ENCODE results near the gene MYO5A. TPM values are rescaled to one million over a fixed set of nuclear protein-coding genes. Genes with fewer than 3 reads are reported as not detected.

MYO5A gene
- total and polyA plus RNA-seq, 2 donors (not counting 1 experiment from before 2014, with no cell fraction given), result 12.2 to 44.4 TPM

DNA sequence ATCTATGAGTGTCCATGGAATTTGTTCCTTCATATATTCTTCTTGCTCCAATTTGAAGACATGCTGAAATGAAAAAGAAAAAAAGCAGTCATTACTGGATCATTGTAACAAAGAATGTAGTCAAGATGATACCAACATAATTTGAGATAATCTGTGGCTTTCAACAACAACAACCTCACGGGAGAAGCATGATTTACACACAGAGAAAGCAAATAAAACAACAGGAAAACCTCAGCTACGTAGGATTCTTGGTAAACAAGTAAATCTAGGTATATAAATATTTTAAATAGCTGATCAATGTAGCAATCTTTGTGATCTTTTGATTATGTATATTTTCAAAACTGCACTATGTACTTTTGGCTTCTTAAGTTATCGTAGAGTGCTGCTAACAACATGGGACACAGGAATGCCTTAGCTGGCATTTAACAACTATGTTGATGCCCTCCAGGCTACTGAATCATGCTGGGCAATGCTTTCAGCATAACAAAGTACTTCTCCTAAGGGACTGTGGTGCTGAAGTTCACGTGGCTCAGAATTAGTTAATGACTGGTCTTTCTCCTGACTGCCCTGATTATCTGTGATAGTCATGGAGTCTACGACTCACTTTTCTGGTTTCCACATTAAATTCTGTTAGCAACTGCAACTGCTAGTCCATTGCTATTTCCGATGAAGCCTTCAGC lies 136.5 kb downstream of the MYO5A start:
- no peaks in the 10 kb centered on the region for H3K4me1 ChIP-seq (ENCODE audit: control insufficient read depth in 2 of 2, insufficient read depth in 2 of 2, low read length in 2 of 2)
- ChIA-PET POLR2A (no interaction called here), CTCF (interaction anchor here (0.5 to 1.7 kb wide), 2 partner anchors 130 to 343 kb away, joined by 3 to 4 read pairs; no protein-coding TSS in a partner anchor)
- H2AFZ ChIP-seq (ENCODE audit: insufficient read depth, low read depth, low read length, poor library complexity, severe bottlenecking), result no peak overlapping the region
- no peak for ATAC-seq (ENCODE audit: low read depth)
- no peaks in the 10 kb centered on the region for H3K4me1 Mint-ChIP-seq
- H4K20me1 ChIP-seq (ENCODE audit: control insufficient read depth, insufficient read depth, low read length, poor library complexity, severe bottlenecking), result no peaks in the 10 kb centered on the region
- intact Hi-C loops (cut with micrococcal nuclease), result no loop called here
- no peaks in the 10 kb centered on the region for H3K27me3 Mint-ChIP-seq
- H3K9ac ChIP-seq (ENCODE audit: low read length), result no peak overlapping the region
- WGBS (ENCODE audit: insufficient coverage), result 93% methylated on average over 4 of the region's 6 CpGs
- no peak overlapping the region for H3K4me3 Mint-ChIP-seq
- H3K27ac ChIP-seq (ENCODE audit: low read length in 2 of 2), result no peak overlapping the region
- no peak overlapping the region for H3K27ac Mint-ChIP-seq
- H3K79me2 ChIP-seq (ENCODE audit: control insufficient read depth, insufficient read depth, low read length), result no peaks in the 10 kb centered on the region
- no peak for DNase-seq
- no peaks in the 10 kb centered on the region for H3K9me3 Mint-ChIP-seq (ENCODE audit: insufficient read depth)
- peaks cover 4 to 52% of the 10 kb centered on the region in 2 experiments for H3K36me3 ChIP-seq (replicated peaks in 1 of 2; ENCODE audit: control extremely low read depth in 1 of 2, control insufficient read depth in 1 of 2, extremely low read depth in 1 of 2, insufficient read depth in 2 of 2, low read length in 1 of 2)
- TF ChIP-seq, protein P1, sequence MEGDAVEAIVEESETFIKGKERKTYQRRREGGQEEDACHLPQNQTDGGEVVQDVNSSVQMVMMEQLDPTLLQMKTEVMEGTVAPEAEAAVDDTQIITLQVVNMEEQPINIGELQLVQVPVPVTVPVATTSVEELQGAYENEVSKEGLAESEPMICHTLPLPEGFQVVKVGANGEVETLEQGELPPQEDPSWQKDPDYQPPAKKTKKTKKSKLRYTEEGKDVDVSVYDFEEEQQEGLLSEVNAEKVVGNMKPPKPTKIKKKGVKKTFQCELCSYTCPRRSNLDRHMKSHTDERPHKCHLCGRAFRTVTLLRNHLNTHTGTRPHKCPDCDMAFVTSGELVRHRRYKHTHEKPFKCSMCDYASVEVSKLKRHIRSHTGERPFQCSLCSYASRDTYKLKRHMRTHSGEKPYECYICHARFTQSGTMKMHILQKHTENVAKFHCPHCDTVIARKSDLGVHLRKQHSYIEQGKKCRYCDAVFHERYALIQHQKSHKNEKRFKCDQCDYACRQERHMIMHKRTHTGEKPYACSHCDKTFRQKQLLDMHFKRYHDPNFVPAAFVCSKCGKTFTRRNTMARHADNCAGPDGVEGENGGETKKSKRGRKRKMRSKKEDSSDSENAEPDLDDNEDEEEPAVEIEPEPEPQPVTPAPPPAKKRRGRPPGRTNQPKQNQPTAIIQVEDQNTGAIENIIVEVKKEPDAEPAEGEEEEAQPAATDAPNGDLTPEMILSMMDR (IDR thresholded peaks at IDR 0.05), result no peak
- no peak for TF ChIP-seq EZH2 (IDR thresholded peaks at IDR 0.05; ENCODE audit: borderline replicate concordance, insufficient read depth, low read depth, low read length, poor library complexity, severe bottlenecking)
- H3K4me3 ChIP-seq (ENCODE audit: control extremely low read depth in 1 of 5, extremely low read depth in 1 of 5, insufficient read depth in 1 of 5, low read depth in 2 of 5, low read length in 4 of 5), result no peak overlapping the region
- H3K27me3 ChIP-seq (replicated peaks in 1 of 4; ENCODE audit: control extremely low read depth in 1 of 4, control insufficient read depth in 3 of 4, insufficient read depth in 4 of 4, low read length in 3 of 4), result no peaks in the 10 kb centered on the region
- H3K4me2 ChIP-seq (replicated peaks; ENCODE audit: low read depth, low read length, poor library complexity, severe bottlenecking), result no peak overlapping the region
- no peaks in the 10 kb centered on the region for H3K9me3 ChIP-seq (ENCODE audit: control extremely low read depth in 1 of 3, control insufficient read depth in 2 of 3, insufficient read depth in 1 of 3, low read length in 2 of 3)

DNA sequence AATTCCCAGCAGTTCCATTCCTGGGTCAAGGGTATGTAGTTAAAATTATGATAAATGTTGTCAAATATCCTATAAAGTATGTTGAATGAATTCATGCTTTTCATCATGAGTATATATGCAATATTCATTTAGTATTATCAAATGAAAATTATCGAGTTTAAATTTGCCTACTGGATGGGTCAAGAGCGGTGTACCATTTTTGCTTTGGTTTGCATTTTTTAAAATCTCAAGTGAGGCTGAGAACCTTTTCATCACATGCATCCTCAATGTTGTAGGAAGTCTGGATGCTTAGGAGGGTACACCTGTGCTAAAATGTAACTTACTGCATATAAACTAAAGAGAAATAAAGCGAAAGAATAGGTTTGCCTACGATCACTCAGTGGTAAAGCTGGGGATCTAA lies 137.6 kb downstream of the MYO5A start:
- DNase-seq (no peak), ATAC-seq (ENCODE audit: low read depth) (no peak)
- Histone ChIP-seq H3K36me3 (replicated peaks in 1 of 2; ENCODE audit: control extremely low read depth in 1 of 2, control insufficient read depth in 1 of 2, extremely low read depth in 1 of 2, insufficient read depth in 2 of 2, low read length in 1 of 2) (peaks cover 6 to 45% of the 10 kb centered on the region in 2 experiments), H3K79me2 (ENCODE audit: control insufficient read depth, insufficient read depth, low read length) (no peaks in the 10 kb centered on the region), H2AFZ (ENCODE audit: insufficient read depth, low read depth, low read length, poor library complexity, severe bottlenecking) (no peak overlapping the region), H4K20me1 (ENCODE audit: control insufficient read depth, insufficient read depth, low read length, poor library complexity, severe bottlenecking) (no peaks in the 10 kb centered on the region), H3K4me1 (ENCODE audit: control insufficient read depth in 2 of 2, insufficient read depth in 2 of 2, low read length in 2 of 2) (no peaks in the 10 kb centered on the region), H3K4me2 (replicated peaks; ENCODE audit: low read depth, low read length, poor library complexity, severe bottlenecking) (no peak overlapping the region), H3K9ac (ENCODE audit: low read length) (no peak overlapping the region), H3K27me3 (replicated peaks in 1 of 4; ENCODE audit: control extremely low read depth in 1 of 4, control insufficient read depth in 3 of 4, insufficient read depth in 4 of 4, low read length in 3 of 4) (no peaks in the 10 kb centered on the region), H3K27ac (ENCODE audit: low read length in 2 of 2) (no peak overlapping the region), H3K9me3 (ENCODE audit: control extremely low read depth in 1 of 3, control insufficient read depth in 2 of 3, insufficient read depth in 1 of 3, low read length in 2 of 3) (no peaks in the 10 kb centered on the region), H3K4me3 (ENCODE audit: control extremely low read depth in 1 of 5, extremely low read depth in 1 of 5, insufficient read depth in 1 of 5, low read depth in 2 of 5, low read length in 4 of 5) (no peak overlapping the region)
- WGBS (ENCODE audit: insufficient coverage), result no CpG with 5 or more reads among the region's 4 CpGs
- no peak for TF ChIP-seq EZH2 (IDR thresholded peaks at IDR 0.05; ENCODE audit: borderline replicate concordance, insufficient read depth, low read depth, low read length, poor library complexity, severe bottlenecking)
- TF ChIP-seq, protein P1 (IDR thresholded peaks at IDR 0.05), result no peak
- no peak overlapping the region for H3K4me3 Mint-ChIP-seq
- ChIA-PET CTCF (interaction anchor here (0.7 kb wide), 1 partner anchor 75 kb away, joined by 3 read pairs; no protein-coding TSS in a partner anchor), POLR2A (no interaction called here)
- intact Hi-C loops (cut with micrococcal nuclease), result no loop called here
- H3K27me3 Mint-ChIP-seq, result no peaks in the 10 kb centered on the region
- H3K27ac Mint-ChIP-seq, result no peak overlapping the region
- H3K4me1 Mint-ChIP-seq, result no peaks in the 10 kb centered on the region
- H3K9me3 Mint-ChIP-seq (ENCODE audit: insufficient read depth), result no peaks in the 10 kb centered on the region

Measured in B cell (primary cell).